ENCODE data around the gene PEPD.
A peak's percentile ranks its signal among the peaks of the same experiment; 100 is the strongest.

PEPD gene

DNA sequence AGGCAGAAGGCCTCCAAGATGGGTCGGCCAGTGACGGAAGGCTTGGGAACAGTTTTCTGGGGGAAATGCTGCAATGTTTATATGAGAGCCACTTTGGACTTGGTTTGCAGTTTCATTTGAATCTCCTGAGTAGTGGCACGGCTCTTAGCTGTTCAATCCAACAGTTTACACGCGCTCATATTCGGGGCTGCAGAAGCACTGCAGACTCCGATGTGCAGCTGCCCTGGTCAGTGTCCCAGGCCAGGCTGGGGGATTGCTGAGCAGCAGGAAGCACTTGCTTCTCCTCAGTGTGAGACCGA lies 116.4 kb downstream of the PEPD start:
- DNase-seq: no peak

DNA sequence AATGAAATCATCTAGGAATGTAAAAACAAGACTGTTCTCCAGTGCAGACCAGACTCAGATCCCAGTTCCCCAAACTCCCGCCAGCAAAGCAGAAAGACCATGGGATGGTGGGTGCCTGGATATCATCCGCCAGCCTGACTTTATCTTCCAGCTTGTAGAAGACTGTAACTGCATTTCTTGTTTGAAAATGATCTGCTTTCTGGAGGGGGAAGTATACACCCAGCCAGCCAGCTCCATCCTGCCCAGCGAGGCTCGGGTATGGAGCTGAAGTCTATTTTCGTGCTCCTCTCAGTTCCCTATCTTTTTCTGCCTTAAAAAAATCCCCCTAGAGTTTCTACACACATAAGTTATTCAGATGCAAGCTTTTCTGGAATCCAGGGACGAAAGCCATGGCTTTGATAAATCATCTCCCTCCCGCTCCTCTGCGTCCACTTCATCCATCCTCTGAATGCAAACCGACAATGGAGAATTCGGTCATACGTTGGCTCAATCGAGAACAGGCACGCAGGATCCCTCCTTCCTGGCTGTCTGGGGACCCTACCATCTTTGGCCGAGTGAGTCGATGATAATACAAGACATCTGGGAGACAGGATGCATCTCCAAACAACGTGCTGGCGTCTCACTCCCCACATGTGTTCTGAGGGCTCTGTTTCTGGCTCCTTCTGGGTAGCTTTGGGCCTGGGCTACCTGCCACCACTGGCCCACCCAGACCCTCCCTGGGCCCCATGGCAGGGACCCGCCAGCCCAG lies 116.9 kb downstream of the PEPD start:
- no peak for DNase-seq

DNA sequence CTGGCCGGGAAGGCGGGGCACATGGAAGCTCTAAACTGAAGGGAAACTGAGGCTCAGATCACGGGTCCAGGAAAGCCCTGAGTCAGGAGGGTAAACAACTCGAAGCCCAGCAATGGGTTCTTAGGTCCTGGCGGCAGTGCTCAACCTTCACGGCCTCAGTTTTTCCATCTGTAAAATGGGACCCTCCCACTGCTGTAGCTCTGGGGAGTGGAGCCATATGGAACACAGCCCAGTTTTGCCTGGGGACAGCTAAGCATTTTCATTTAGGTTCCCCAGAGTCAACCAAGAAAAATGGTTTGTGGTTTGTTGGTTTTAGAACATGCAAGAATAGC lies 117.7 kb downstream of the PEPD start:
- no peak for DNase-seq

DNA sequence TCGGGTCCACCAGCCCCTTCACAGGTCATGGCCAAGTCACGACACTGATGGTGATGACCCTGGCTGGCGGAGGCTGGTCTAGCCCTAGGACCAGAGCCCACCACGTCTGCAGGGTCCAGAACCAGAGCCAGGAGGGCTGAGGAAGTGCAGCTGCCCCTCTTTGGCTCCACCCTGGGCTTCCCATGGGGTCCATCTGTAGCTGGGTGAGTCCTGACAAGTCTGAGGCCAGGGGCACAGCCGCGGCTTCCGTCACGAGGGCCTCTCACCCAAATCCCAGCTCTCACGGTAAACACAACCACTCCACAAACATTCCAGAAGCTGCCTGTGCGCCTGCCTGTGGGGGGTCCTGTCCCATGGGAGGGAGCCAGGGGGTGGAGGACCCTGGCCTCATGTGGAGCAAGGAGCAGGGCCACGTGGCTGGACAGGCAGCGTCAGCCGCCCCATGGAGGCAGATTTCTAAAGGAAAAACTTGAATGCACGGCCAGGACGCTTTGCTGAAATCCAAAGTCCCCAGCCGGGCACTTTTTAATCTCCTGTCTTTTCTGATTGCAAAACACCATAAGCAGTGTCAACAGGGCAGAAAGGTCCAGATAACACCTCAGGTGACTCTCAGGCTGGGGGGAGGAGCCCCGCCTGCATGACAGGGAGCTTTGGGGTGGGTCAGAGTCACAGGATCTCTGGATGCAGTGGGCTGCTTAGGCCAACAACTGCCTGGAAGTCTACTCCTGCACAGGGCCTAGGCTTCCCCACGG lies 118.2 kb downstream of the PEPD start:
- no peak for DNase-seq

DNA sequence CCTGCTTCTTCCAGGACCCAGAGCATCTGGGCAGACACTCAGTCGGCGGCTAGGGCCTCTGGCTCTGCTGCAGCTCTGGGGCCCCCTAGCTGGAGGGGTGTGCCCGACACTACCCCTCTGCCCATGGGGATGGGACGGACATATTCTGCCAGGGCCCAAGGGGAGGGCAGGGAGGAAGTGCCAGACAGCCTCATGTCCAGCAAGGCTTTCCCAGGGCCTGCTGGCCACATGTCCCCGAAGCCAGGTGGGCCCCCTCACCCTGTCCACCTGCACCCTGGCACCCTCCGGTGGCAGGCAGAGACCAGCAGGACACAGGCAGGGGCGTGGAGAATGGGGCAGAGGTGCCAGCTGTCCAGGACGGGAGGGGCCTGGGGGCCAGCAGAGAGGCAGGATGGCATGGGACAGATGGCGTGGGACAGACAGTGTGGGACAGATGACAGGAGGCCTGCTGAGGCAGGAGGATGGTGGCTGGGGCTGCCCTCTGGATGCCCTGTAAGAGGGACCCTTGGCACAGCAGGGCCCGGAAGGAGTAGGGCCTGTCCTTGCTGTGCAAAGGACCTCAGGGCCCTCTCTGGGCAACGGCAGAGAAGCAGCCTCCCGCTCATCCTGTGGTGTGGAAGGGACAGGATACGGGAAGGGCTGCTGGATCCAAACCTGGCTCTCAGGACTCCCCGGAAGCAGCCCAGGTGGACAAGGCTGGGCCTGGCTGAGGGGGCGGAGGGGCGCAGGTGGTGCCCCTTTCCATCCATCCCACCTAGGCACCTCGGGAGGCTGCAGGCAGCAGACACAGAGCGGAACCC lies 119.0 kb downstream of the PEPD start:
- peak; percentile 23 for DNase-seq

DNA sequence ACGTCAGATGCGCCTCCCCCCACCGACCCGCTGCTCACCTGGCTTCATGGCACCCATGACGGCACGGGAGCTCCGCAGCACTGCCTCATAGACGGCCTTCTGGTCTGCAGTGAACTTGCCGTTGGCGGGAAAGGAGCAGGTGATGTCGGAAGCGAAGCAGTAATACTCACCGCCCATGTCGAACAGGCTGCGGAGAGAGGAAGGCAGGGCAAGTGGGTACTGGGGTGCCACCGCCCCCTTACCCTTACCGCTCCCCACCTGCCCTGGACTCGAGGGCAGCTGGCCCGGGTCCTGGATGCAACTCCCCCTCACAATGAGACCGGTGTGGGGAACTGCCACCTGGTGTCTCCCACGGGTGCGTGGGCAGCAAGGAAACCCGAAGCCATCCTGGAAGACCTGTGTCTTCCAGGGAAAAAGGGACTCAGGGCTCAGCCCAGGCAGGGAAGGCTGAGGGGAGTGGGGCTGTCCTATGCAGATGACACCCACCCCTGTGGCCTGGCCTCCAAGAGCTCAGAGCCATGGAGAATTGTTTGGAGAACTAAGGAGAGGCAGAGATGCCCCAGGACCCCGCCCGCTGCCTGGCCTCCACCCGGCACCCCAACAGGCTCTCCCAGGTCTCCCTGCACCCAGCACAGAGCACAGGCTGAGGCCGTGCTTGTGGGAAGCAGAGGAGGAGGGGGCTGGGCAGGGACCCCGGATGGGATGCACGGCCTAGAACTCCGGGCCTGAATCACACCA lies 119.7 kb downstream of the PEPD start:
- DNase-seq: no peak

DNA sequence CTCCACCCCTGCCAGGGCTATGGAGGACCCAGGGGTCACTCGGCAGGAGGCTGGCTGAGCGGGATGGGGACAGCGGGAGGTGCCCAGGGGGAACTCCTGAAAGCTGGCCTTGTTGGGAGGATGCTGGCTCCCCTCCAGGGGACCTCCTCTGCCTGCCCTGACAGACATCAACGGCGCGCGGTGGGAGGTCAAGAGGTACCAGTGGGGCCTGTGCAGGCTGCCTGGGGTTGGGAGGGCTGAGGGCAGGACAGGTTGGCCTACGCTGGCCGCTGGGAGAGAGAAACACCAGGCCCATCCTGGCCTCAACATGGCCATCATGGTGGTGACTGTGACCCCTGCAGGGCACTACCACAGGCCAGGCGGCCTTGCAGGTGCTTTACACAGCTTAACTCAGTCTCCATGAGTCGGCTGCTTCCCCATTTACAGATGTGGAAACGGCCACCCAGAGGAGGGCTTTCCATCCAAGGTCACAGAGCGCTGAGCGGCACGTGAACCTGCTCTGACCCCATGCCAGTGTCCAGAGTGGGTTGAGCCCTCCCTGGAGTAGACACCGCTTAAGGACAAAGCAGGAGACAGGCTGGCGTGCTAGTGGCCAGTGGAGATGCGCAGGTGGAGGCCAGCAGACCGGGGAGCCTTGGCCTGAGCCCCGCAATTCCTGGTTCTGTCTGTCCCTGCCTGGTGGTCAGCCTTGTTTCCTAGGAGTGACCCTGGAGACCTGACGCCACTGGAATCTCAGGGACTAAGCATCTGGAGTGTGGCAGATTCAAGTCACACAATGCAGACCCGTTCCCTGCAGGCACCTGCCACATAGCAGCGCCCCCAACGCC lies 120.5 kb downstream of the PEPD start:
- no peak for DNase-seq

DNA sequence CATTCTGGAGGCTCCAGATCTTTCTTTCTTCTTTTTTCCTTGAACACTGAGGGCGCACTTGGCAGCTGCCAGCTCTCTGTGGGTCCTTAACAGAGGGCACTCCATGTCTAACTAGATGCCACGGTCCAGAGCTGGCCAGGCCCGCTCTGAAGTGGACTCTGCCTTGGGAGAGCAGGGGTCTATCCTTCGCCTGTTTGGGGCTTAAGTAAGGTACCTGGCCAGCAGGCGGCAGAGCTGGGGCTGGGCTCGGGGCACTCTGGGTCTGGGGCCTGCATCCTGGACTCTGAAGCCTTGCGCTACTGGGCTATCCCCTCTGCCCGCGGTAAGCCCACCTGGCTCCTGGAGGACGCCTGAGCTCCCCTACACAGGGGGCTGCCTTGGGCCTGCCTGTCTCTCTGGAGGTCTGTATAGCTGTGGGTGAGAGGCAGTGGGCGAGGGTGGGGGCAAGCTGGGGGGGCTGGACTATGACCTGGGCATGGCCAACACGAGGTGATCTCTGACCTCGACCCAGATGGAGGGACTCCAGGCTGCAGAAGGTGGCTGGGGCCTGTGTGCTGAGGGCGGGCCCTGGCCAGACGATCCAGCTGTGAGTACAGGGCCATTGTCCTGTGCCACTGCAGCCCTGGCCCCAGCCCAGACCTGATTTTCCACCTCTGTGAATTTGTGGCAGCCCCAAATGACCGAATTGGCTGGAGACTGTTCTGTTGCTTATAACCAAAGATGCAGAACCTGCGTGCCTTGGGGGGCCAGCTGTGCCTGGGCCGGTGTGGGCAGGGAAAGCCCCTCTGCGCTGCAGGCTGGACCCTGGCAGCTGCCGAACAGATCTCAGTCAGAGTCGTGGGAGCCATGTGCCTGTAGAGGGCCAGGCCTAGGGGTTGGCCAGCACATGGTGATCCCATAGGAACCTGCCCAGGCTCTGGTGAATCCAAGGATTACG lies 121.6 kb downstream of the PEPD start:
- no peak for DNase-seq

DNA sequence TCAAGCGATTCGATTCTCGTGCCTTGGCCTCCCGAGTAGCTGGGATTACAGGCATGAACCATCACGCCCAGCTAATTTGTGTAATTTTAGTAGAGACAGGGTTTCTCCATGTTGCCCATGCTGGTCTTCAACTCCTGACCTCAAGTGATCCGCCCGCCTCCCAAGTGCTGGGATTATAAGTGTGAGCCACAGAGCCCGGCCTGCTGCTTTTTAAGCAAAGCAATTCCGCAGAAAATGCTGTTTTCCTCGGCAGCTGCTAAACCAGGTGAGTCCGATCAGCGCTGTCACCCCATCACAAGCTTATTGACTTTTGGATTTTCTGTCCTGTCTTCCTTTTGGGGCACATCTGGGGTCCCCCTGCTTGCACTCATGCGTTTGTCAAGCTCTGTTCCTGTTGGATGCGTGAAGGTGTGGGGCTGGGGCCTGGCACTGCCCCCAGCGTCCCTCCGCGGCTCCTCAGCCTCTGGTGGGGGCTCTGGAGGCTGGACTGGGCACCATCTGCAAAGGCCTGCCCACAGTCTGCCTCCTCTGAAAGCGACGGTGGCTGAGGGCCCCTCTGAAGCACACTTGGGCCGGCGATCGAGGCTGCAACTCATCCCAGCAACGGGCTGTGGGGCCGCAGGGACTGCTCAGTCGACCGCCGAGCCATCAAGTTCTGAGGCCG lies 122.4 kb downstream of the PEPD start:
- no peak for DNase-seq

DNA sequence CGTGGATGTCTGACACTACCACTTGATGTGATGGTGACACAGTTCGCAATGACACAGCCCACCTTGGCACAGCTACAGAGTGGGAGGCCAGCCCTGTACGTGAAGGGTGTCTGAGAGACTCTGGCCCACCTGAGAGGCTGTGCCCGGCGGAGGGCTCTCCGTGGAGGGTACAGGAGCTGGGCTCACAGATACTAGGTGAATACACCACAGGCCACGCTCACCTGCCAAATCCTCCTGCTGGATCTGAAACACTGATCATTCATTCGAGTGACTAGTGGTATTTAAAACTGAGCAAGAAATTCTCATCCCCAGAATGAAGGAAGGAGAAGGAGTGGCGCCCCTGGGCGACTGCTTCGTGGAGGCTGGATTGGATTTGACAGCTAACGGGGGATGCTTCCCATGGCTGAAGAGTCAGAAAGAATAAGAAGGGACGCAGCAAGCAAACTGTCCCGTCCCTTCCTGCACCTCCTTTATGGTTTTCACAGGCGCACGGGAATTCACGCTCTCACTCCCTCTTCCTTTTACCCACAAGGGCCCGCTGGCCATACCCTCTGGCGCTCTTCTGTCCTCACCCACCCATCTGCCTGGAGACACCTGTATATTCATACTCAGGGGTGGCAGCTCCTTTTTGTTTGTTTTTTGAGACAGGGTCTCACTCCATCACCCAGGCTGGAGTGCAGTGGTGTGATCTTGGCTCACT lies 123.1 kb downstream of the PEPD start:
- no peak for DNase-seq

DNA sequence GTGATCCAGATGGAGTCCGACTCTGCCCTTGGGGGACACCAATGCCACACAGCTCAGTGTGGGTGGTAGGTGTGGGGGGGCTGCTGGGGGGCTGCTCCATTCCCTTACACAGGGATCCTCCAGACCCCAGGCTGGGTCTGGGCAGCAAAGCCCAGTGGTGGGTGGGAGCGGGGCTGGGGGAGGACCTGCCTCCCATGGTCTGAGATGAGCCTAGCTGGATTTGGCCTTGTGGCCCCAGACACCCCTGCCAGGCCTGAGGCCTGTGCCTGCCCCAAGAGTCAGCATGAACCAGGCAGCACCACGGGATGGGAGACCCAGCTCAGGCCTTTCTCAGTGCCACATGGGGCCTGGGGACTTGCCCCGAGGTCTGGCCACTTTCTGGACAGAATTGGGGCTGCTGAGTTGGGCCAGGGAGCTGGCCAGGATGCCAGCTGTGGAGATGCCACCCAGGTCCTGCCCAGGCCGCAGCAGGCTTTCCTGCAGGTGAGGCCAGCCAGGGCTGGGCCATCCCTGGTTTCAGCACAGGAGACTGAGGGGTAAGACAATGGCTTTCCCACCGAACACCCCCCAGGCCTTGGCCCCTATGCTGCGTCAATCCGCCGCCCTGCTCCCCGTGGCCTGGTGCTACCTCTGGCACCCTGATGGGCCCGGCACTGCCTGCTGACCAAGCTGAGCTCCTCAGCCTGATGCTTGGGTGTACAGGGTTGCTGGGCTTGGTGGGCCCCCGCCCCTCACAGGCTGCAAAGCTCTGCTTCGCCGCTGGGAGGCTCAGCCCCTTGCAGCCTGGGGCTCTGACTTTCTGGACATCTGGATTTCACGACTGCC lies 123.8 kb downstream of the PEPD start:
- DNase-seq: no peak

DNA sequence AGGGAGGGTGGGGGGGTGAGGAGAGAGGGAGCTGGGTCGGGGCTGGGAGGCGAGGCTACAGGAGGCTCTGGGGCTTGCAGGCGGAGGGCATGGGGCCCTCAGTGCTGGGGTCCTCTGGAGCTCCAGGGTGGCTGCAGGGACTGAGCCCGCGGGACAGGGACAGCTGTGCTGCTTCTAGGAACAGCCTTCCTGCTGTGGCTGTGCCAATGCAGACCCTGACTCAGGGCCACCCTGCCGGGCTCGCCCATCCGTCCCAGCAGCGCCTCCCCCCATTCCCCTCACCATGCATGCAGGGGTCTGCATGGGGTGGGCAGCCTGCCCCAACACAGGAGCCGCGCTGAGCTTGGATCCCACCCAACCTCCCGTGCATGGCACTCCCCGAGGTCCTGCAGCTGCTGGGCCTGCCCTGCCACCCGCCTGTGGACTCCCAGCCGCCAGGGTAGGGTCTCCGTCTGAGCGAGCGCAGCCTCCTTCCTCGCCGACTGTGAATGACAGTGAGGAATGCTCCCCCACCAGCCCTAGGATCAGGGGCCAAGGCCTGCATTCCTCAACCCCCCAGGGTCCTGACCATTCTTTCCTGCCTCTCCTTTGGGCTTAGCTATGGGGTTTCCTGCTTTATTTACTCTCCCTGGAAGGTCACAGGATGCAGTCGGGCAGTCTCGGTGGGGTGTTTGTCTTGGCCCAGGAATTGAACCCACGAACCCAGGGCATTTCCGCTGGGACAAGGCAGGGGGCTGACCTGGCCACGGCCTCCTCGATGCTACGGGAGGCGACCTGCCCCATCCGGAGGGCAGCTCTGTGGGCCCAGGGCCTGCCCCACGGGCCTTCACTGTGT lies 124.7 kb downstream of the PEPD start:
- DNase-seq: no peak

DNA sequence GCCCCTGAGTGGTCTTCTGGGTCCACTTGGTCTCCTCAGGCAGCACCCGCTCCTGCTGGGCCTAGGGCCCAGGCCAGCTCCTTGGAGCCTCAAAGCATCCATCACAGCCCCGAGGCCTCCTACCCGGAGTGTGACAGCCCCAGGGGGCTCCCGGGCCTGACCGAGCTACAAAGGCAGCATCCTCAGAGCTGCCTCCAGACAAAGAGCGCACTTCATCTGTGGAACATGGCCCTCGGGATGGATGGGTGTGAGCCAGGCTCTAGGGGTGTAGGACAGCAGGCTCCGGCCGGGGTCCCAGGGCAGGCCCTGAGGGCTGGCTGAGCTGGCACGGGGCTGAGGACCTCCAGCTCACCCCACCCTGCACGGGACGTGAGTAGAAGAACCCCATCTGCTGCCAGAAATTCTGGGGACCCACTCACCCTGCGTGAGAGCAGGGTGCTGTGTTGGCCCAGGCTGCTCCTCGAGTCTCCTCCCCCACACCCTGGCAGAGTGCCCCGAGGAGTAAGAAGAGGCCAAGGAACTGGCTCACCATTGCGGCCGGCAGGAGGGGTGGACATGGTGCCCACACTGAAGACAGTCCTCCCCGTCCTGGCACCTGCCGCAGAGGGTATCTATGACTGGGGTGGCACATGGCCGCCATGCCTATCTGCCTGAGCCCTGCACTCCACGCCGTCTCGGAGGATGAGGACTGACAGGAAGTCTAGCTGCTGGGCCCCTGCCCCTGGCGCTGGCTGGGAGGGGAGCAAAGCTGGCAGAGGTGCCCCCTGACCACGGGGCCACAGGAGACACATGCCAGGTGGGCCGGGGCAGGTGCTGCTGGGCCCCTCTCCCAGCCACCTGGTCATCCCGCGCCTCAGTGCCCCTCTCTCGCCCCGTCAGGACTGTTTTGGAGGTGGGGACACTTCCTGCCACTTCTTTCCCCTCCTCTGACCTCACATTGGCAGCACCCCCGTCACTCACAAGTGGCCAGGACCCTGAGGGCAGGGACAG lies 125.7 kb downstream of the PEPD start:
- DNase-seq: no peak

DNA sequence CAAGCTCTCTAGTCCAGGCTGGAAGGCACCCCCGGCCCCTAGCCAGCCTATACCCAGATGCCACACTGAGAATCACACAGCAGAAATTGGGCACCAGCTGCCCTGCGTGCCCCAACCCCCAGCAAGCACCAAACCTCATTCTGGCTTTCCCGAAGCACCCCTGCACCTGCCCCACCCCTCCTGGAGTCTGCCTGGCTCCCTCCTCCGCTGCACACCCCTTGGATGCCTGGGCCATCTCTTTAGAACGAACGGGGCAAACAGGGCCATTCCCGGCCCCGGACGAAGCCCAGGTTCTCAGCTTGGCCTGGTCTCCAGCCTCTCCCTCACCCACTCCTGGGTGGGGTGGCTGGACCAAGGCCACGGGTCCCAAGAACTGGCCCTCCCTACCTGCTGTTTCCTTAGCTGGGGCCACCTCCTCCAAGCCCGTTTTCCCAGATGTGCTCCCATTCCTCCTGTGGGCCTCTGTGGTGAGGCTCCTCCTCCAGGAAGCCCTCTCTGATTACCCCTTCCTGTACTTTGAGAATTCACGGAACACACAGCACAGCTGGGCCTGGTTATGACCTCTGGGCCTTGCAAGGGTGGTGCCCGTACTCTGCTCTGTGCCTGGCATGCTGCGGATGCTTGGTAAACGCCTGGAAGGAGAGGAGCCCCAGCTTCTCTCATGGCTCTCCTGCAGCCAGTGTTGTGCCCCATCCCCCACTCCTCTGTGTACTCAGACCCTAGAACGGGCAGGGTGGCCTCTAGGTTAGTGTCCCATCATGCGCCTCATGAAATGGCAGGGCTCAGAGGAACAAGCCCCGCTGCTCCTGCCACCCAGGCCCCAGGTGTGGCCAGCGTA lies 126.6 kb downstream of the PEPD start:
- no peak for DNase-seq

DNA sequence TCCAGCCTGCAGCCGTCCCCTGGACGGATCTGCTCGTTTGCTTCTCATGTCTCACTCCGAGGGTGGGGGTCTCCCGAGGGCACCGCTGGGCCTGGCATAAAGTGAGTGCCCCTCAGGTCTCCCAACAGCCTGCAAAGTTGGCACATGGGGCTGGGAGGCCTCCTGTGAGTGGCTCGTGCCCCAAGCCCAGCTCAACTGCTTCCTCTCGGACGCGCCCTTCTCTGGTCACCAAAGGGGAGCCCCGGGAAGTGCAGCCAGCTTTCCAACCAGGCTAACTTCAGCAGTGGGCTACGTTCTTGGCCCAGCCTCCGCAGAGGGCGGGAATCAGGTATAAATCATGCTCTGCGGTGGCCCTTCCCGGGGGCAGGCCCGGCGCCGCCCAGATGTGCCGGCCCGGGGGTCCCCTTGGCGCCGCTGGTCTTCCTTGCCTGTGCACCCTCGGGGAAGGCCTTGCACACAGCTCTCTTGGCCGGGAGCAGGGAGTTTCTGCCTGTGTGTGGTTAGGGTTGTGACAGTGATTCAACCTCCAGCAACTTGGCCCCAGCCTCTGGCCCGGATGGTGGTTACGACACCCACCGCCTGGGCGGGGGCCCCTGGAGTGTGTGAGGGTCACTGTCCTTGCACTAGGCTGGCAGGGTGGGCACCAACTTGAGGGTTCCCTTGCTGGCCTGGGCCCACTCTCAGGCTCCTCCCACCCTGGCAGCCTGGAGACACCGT lies 127.4 kb downstream of the PEPD start:
- no peak for DNase-seq
